ENCODE measurements around the gene POLR1G.

GRCh38 chr19:45413497-45413896 is 7.1 kb downstream of the POLR1G start:
- TF ChIP-seq CTCF (conservative IDR thresholded peaks at IDR 0.05; ENCODE audit: low read length) (no peak), EZH2phosphoT487 (IDR thresholded peaks at IDR 0.05; ENCODE audit: borderline replicate concordance, low read depth, low read length) (no peak)

Measured in OCI-LY7 (cell line).